Stimulated activated CD4-positive, alpha-beta T cell treated with anti-CD3 and anti-CD28 coated beads, Interleukin-12 subunit alpha, Interleukin-12 subunit beta, amount 100 ng/mL, for 48 hours (primary cell): Measurements from ENCODE around the gene ROBO1.
"Not testable (repeated sequence)": the region's sequence is repeated elsewhere in the genome, so short reads cannot be mapped to it uniquely, and the experiment has no call there.

Experiments
- DNase-seq, 3 donors: peaks; one replicate each; pipeline ENCODE4 v3.0.0-alpha.2; 2020; ENCODE audit warnings: low read depth in 2 of 3, low spot score in 1 of 3

Gene ROBO1

DNA sequence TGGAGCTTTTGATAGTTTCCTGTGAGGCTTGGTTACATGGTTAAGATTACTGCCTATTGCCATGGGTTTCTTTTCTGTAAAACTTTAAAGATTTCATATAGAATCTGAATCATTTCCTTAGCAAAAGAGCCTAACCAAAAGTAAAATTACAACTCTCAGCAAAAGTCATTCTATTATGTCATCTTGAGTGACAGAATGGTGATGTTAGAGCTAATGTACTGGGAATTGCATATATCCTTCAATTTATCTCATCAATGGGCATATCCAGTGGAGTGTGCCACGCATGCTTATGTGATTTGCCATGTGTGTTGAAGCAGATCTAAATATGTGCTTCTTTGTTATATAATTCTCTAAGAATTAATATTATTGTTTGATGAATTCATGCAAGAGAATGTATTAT is 212.1 kb downstream of the ROBO1 start:
- no peak for DNase-seq

DNA sequence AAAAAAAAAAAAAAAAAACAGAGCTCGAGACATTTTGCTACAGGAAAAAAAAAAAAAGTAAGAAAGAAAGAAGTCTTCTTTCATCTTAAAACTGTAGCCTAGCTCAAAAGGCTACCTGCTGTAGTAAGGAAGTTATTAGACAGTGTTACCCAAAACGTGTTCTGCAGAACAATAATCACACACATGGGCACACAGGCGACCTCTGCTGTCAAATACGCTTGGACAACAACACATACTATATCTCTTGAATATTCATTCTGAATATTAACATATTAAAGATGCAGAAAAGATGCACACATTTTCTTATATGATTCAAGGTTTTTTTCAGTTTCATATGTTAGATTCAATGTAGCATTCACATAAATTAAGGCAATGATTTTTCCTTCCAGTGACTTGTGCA is 215.8 kb downstream of the ROBO1 start:
- DNase-seq: no peak

DNA sequence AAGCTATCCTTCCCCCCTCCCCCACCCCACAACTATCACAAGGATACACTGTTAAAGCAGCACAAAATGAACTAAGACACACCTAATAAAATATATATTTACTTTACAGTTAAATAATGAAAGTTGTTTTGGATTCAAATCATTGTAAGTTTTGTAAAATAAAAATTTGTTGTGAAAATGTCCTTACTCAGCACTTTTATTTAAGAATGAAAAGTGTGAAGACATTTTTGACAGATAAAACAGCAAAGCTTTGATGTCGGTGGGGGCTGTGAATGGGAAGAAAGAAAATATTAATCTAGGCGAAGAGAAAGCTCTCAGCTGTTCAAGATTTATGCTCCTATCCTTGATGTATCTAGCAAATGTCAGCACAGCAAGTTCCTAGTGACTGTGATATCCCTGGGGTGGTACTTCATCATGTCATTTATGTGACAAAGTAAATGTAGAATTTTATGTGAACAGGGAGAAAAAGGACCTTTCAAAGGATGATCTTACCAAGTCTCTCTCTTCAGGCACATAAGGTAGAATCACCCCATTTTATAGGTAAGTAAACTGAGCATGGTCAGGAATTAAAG is 216.4 kb downstream of the ROBO1 start:
- no peak for DNase-seq

DNA sequence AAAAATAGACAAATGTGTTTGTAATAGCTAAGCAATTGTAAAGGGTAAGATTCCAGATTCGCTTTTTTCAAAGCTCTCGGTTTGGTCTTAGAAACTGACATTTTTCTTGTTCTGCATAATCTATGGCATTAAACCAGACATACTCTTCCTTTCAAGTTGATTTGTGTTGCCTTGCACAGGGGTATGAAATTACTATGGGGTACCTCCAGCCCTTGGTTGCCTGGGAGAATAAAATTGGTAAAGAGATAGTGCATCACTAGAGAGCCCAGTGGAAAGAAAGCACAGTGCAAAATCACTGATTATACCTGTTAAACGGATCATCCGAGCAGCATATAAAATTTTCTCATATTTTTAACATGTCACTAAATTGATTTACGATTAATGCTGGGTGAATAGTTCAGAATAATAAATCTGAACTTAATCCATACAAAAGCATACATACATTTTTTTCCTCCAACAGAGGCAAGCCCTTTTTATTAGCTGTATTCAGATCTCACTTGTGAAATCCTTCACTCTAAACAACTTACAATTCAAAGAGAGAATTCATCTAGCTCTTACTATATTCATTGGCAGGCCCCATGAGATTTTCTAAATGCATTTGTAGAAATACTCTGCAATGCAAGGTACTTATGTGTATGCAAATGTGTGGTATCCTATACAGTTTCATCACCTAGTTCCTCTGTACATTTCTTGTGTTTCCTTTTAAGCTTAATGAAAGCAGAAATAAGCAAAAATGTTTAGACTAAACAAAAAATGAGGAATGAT is 224.4 kb downstream of the ROBO1 start:
- no peak for DNase-seq

DNA sequence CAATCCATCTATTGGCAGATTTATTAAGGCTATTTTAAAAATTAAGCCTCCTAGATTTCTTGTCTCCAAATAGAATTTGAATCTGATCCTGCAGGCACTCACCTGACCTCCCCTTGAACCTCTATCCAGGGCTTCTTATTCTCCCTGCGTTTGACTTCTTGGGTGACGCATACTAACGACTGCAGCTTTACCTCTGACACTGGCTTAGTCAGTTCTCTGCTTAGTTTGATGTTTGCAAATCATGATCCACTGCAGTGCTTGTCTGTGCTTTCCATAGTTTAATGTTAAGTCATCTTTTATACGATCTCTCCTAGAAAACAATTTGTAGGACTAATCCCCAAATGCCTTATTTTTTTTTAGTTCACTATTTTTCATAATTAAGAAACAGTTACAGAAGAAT is 233.1 kb downstream of the ROBO1 start:
- DNase-seq: no peak

DNA sequence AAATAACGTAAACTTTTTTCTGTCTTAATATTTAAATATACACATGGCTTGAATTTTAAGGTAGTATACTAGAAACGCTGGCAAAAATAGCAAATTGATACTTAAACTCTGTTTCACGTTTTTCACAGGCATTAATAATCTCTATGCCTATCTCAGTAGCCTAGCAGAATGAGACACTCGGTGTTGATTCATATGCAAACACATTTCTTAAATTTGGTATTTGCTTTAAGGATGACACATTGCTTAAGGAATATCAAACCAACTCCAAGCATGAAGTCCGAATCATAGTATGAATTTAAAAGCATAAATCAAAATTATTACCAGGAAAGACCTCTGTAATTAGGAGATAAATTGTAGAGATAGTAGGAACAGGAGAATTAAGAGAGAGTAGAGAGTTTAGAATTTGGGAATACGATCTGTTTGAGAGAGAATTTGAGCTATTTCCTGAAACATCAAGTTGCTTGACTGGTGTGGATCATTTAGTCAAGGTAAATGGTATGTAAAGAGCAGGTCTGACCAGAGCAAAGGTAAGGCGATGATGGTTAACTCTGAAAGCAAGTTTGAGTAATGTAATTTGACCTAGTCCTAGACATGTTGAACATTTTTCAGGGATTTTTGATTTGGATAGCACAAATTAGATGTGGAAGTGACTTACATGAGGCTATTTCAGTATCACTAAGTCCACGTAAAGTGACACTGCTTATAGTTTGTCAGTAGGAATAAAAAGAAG is 236.1 kb downstream of the ROBO1 start:
- DNase-seq: no peak

DNA sequence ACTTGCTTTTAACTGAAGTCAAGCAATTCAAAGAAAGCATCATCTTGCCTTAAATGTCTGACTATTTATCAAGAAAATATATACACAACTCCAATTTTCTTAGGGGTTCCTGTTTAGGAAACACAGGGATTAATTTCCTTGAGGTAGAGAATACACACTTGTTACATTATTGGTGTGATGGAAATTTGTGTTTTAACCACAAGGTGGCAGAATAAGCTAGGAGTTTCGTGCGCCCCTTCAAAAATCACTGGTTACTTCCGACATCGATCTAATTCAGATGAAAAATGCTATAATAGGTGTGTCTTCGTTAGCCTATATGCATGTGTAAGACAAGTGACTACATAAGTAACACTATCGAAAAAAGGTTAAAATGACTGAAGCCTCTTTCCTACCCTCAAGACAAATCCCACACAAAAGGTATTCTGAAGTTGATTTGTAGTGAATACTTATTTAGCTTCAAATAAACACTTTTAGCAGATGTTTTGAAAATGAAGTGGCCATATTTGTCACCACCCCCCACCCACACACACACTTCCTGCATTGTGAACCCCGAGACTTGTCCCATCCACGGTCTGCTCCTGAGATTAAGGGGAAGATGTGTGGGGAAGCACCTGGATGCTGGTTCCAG is 246.5 kb downstream of the ROBO1 start:
- peak in 1 of 3 donors; percentile 1 for DNase-seq

DNA sequence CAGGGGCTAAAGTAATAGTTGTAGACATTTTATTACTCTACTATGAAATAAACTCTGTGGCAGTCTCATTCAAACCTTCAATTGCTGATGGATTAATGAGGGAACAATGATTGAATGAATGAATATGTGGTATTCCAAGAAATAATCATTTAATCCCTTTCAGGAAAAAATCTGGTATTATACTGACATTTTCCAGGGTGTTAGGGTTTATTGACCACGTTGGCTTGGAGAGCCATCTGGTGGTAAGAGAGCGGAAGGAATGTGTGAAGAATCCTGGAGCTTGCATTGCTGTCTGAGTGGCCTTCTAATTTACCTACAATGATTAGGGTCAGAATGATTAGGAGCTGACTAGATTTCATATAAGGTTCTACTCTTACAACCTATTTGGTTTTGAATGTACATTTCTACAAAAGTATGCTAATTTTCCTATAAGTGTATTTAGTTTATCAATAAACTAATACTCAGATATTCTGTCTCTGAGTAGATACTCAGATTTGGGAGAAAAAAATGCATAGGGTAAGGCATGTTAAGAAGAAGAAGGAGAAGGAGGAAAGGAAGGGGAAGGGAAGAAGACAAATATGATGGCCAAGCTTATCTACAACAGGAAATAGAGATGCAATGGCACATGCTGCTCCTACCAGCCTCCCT is 249.9 kb downstream of the ROBO1 start:
- no peak for DNase-seq

DNA sequence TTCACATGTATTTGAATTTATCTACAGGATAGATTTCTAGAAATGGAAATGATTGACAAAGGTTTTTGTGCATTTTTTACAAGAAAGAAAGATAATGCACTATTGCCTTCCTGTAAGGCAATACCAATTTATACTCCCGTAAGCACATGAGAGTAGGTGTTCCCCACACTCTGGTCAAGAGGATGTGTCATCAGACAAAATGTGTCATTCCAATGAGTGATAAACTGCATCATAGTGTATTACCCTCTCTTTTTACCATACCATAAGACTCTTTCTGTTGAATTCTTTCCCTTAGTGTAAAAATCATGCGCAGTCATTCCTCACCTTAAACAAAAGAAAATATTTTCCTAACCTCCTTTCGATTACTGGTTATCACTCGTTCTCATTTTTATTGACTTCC is 251.0 kb downstream of the ROBO1 start:
- no peak for DNase-seq

DNA sequence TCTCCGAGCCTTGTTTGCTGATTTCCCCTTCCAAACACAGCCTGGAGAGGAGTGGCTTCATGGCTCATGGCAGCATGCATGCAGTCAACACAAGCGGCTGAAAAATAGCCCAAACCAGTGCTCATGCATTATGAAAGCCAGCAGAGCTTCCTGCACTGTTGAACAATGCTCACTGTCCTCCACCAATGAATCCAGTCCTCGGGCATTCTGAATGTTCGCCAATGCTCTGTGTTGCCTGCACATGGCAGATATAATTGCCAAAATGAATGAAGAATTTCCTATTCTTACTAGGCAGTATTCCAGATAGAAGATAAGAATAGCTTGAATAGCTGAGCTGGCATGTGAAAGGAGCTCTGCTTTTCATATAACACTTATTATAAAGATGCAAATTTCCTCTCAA is 252.7 kb downstream of the ROBO1 start:
- no peak for DNase-seq

DNA sequence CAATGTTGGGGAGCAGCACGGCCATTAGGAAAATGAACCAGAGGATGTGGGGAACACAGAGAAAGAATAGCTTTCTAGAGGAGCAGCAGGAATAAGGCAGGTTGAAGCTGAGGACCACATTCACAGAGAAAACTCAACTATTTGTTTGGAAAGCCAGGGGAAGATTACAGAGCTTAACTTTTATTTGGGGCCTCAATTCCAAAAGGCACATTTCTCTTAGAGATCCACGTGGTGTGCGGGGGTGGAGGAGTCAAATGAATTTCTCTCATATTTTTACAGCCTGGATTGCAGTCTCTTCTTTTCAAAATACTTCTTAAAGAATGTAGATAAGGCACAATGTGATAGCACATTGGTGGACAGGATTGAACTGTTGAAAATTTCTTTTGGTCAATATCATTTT is 253.7 kb downstream of the ROBO1 start:
- no peak for DNase-seq

DNA sequence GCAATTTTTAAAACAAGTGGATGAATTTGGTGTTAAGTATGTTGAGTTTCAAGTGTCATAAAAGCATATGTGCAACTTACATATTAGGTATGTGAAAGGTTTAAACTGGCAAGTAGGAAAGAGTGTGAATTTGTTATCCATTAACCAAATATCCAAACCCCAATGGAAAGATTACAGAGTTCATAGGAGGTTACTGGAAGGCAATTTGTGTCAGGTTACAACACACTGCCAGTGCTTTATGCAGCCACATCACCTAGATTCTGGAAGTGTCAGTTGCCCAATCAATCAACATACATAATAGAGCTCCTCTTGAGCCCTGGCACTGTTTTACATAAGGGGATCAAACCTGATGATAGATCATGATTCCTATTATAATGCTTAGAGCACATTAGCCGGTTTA is 261.0 kb downstream of the ROBO1 start:
- DNase-seq: no peak

DNA sequence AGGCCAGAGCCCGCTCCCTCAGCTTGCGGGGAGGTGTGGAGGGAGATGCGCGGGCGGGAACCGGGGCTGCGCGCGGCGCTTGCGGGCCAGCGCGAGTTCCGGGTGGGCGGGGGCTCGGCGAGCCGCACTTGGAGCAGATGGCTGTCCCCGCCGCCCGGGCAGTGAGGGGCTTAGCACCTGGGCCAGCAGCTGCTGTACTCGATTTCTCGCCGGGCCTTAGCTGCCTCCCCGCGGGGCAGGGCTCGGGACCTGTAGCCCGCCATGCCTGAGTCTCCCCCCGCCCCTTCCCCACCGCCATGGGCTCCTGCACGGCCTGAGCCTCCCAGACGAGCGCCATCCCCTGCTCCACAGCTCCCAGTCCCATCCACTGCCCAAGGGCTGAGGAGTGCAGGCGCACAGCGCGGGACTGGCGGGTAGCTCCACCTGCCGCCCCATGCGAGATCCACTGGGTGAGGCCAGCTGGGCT is 265.5 kb downstream of the ROBO1 start:
- DNase-seq: not testable (repeated sequence)

DNA sequence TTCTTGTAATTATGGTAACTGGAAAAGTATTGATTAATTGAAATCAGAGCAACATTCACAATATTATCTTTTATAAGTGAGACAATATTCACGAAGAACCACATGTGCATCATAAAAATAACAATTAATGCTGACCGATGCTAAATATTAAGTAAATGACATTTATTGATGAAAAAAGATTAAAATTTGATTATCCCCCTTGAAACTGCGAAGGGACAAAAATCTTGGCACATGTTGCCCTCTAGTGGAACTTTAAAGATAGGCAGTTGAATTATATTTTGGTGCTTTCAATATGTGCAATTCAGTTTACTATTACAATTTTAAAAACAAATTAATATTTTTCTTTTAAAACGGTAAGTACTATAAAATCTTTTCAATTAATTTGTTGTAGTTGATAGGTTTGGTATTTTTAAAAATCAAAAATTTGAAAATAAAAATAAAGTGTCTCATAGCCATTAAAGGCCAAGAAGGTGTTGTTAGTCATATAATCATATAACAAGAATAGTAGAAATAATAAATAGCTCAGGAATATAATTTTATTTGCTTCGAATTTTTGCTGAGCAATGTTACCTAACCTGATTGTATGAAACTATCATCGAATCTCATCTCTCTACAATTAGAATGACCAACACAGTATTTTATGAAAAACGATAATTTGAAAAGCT is 270.2 kb downstream of the ROBO1 start:
- no peak for DNase-seq

DNA sequence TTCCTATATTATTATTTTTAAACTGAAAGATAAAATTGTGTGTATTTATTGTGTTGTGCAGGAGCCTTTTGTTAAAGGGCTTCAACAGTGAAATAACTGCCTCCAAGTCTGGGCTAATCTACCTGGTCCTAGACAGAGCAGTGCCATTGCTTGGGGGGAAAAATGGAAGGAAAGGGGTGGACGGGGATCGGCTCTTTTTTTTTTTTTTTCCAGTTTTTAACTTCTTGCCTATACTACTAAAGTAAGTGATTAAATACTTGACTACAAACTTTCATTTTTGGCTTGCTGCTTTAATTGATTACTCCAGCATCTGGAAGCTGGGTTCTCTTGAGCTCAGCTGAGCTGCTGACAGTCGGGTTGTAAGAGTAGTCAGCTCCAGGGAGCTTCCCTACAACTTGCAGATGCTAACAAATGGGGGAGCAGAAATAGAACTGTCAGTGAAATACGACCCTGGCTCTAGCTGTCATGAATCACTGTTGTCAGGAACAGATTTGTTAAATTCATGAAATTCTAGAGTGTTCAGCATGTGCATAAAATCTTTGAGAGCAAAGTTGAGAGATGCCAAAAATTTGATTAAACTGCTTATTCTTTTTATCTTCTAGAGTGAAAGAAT is 276.7 kb downstream of the ROBO1 start:
- no peak for DNase-seq

DNA sequence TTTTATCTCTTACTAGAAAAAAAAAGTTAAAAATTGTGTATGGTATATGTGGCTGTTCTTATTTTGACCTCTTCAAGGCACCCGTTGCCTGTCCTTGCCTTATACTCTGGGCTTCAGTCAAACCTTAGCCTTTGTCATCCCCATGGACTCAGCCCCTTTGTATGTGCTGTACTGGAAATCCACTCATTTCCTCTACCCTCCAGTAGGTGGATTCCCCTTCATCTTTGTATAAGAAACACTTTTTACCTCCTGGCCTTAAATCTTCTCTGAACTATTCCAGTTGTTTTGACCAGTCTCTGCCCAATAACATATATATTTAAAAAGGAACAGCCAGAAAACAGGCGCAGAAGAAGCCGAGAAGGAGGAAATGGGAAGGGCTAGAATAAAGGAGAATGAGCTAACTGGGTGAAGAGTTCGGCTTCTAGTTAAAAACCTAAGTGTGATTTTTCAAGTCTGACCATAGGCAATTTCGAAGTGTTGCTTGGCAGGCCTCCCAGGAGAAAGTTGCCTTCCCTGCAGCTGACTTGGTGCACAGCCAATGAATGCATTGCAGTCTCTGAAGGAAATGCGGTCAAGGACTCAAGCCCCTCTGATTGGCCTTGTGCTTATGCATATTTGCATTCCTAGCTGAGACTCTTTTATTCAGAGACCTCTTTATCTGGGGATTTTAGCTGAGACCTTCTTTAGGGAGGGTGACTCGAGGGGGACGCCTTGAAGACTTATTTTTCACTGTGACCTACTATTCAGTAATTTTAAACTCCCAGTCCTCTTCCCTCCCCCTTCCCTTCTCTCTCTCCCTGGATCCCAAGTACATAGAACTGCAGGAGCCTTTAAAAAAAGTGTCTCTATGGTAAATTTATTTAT is 277.4 kb downstream of the ROBO1 start:
- DNase-seq: no peak

DNA sequence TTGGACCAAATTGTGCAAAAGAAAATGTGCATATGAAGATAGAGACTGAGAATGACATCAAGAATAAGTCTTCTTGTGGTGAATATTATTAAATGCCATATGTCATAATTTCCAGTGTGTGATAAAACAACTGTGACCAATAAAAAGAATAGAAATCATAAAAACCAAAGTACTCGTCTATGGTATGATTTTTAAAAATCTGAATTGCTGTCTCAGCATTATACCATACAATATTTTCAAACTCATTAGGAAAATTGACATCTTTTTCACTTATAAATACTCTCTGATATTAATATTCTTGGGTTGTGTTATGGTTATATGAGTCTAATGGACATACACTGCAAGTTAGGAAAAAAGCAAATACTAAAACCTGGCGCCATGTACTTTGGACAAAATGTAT is 279.4 kb downstream of the ROBO1 start:
- DNase-seq: no peak

DNA sequence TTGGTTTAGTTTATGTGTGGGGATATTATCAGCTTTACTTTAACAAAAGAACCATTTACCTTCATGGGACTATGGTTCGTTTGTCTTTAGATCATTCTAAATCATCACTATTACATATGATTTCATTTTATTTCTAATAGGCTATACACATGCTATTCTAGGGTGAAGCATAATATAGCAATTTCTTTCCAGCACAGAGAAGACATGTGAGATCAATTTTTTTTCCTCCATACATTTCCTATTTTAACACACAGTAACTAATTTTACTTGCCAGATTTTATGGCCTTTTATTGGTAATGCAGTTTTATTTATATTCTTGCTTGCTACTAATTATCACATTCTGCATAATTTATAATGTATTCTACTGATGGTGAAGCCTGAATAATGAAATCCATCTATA is 287.1 kb downstream of the ROBO1 start:
- no peak for DNase-seq

DNA sequence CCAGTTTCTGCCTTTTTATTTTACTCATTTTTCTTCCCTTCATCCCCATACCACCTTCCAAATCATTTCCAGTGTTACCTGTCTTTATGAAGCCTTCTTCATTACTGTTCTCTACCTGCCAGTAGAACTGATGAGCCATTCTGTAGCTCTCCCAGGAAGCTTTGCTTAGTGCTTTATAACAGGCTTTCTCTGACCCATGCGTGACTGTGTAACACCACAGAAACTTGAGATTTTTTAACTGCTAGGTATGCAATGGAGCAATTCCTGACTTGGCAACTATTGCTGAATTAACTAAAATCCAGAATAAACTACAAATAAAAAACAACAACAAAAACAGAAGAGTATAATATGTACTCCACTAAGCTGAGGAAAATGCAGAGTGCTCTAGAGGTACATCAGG is 289.2 kb downstream of the ROBO1 start:
- no peak for DNase-seq
